ENCODE results near the gene TMEM167A. TPM values are rescaled to one million over a fixed set of nuclear protein-coding genes. Genes with fewer than 3 reads are reported as not detected.
"Not testable (repeated sequence)": the region's sequence is repeated elsewhere in the genome, so short reads cannot be mapped to it uniquely, and the experiment has no call there.

Gene TMEM167A
- total RNA-seq, 2 donors from 2014 or later = 124 to 134 TPM

GRCh38 chr5:83069096-83069799 lies 7.9 kb downstream of the TMEM167A start:
- Histone ChIP-seq H3K4me3 (ENCODE audit: low read length) (no peak overlapping the region), H3K9ac (ENCODE audit: extremely low read depth, low read length, poor library complexity, severe bottlenecking) (no peak overlapping the region), H3K9me3 (ENCODE audit: control insufficient read depth, low read length) (no peaks in the 10 kb centered on the region), H3K27me3 (ENCODE audit: control insufficient read depth, insufficient read depth, low read length, poor library complexity, severe bottlenecking) (no peaks in the 10 kb centered on the region), H3K36me3 (ENCODE audit: control insufficient read depth, insufficient read depth, low read length) (peaks cover 17% of the 10 kb centered on the region), H3K4me1 (ENCODE audit: control insufficient read depth, insufficient read depth, low read length) (no peaks in the 10 kb centered on the region), H3K27ac (ENCODE audit: low read depth, low read length) (no peak overlapping the region)
- H3K4me1 Mint-ChIP-seq = peaks cover 37% of the 10 kb centered on the region
- 96 to 100% methylated on average over 1 to 2 of the region's 2 CpGs for WGBS, 2 experiments (ENCODE audit: insufficient coverage in 1 of 2, insufficient read length in 1 of 2)
- DNase-seq = no peak
- TF ChIP-seq CTCF (conservative IDR thresholded peaks at IDR 0.05) = no peak
- peak overlapping the region; percentile 33 for H3K27ac Mint-ChIP-seq
- H3K9me3 Mint-ChIP-seq = no peaks in the 10 kb centered on the region
- peaks cover 18% of the 10 kb centered on the region for H3K36me3 Mint-ChIP-seq (ENCODE audit: low read depth)
- no peaks in the 10 kb centered on the region for H3K27me3 Mint-ChIP-seq (ENCODE audit: insufficient read depth)
- no peak overlapping the region for H3K4me3 Mint-ChIP-seq

GRCh38 chr5:83067377-83067776 lies 9.8 kb downstream of the TMEM167A start:
- H3K9me3 ChIP-seq (ENCODE audit: control insufficient read depth, low read length); H3K9me3 Mint-ChIP-seq; H3K27ac Mint-ChIP-seq; H3K9ac ChIP-seq (ENCODE audit: extremely low read depth, low read length, poor library complexity, severe bottlenecking); DNase-seq; H3K4me3 ChIP-seq (ENCODE audit: low read length); H3K27ac ChIP-seq (ENCODE audit: low read depth, low read length); H3K27me3 Mint-ChIP-seq (ENCODE audit: insufficient read depth); H3K27me3 ChIP-seq (ENCODE audit: control insufficient read depth, insufficient read depth, low read length, poor library complexity, severe bottlenecking); H3K36me3 Mint-ChIP-seq (ENCODE audit: low read depth); H3K4me1 ChIP-seq (ENCODE audit: control insufficient read depth, insufficient read depth, low read length); H3K4me3 Mint-ChIP-seq: not testable (repeated sequence)
- peaks cover 28% of the 10 kb centered on the region for H3K4me1 Mint-ChIP-seq
- 94 to 100% methylated on average over 2 to 4 of the region's 4 CpGs for WGBS, 2 experiments (ENCODE audit: insufficient coverage in 1 of 2, insufficient read length in 1 of 2)
- peaks cover 21% of the 10 kb centered on the region for H3K36me3 ChIP-seq (ENCODE audit: control insufficient read depth, insufficient read depth, low read length)

- Mint-ChIP-seq H3K9me3 (no peaks in the 10 kb centered on the region), H3K4me3 (no peak overlapping the region), H3K4me1 (peaks cover 21% of the 10 kb centered on the region), H3K27ac (no peak overlapping the region), H3K27me3 (ENCODE audit: insufficient read depth) (no peaks in the 10 kb centered on the region), H3K36me3 (ENCODE audit: low read depth) (peaks cover 15% of the 10 kb centered on the region)
- Histone ChIP-seq H3K9ac (ENCODE audit: extremely low read depth, low read length, poor library complexity, severe bottlenecking) (no peak overlapping the region), H3K9me3 (ENCODE audit: control insufficient read depth, low read length) (no peaks in the 10 kb centered on the region), H3K27me3 (ENCODE audit: control insufficient read depth, insufficient read depth, low read length, poor library complexity, severe bottlenecking) (no peaks in the 10 kb centered on the region), H3K27ac (ENCODE audit: low read depth, low read length) (no peak overlapping the region), H3K36me3 (ENCODE audit: control insufficient read depth, insufficient read depth, low read length) (peaks cover 29% of the 10 kb centered on the region), H3K4me3 (ENCODE audit: low read length) (no peak overlapping the region), H3K4me1 (ENCODE audit: control insufficient read depth, insufficient read depth, low read length) (no peaks in the 10 kb centered on the region)
- no peak for TF ChIP-seq CTCF (conservative IDR thresholded peaks at IDR 0.05)
- peak; percentile 49 for DNase-seq
- 81% methylated on average over 3 of the region's 3 CpGs; no CpG with 5 or more reads in 1 of the 2 experiments for WGBS, 2 experiments (ENCODE audit: insufficient coverage in 1 of 2, insufficient read length in 1 of 2)
Measured at GRCh38 chr5:83066548-83067110, 10.6 kb downstream of the TMEM167A start.
